HG03469 (cell line): ENCODE data around the gene CYP39A1.
A peak's percentile ranks its signal among the peaks of the same experiment; 100 is the strongest.
"Not testable (repeated sequence)": the region's sequence is repeated elsewhere in the genome, so short reads cannot be mapped to it uniquely, and the experiment has no call there.

Experiments used
- ATAC-seq: cut with Tn5 transposase; IDR thresholded peaks from one replicate; pipeline ENCODE4 v1.9.1; 2021; ENCODE audit warnings: mild to moderate bottlenecking, moderate library complexity, moderate number of reproducible peaks; ENCODE audit not compliant: unreplicated experiment

CYP39A1 gene

DNA sequence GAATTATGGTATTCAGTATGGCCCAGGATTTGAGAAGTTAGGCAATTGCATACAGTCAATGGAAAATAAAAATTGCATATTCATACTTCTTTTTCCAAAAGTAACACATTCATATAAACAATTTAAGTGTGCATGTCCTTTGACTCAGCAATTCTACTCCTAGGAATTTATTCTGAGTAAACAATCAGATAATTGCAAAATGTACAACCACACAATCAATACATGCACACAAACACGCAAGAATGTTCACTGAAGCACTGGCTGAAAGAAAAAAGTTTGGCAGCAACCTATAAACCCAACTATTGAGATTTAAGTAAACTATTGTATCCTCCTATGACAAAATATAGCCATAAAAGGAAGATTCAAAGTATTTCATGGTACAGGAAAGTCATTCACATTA is 1.6 kb downstream of the CYP39A1 start:
- no peak for ATAC-seq

- no peak for ATAC-seq
Measured at GRCh38 chr6:46648869-46649492, 3.6 kb downstream of the CYP39A1 start.

GRCh38 chr6:46648108-46648507 is 4.5 kb downstream of the CYP39A1 start:
- ATAC-seq, result not testable (repeated sequence)

- no peak for ATAC-seq
Measured at GRCh38 chr6:46645265-46645664, 7.4 kb downstream of the CYP39A1 start.

- ATAC-seq, result no peak
Measured at GRCh38 chr6:46642928-46643751, 9.5 kb downstream of the CYP39A1 start.

- ATAC-seq, result no peak
Measured at GRCh38 chr6:46638650-46639049, 14.0 kb downstream of the CYP39A1 start.

- no peak for ATAC-seq
Measured at GRCh38 chr6:46637933-46638332, 14.7 kb downstream of the CYP39A1 start.

- ATAC-seq, result no peak
Measured at GRCh38 chr6:46637145-46637544, 15.5 kb downstream of the CYP39A1 start.

DNA sequence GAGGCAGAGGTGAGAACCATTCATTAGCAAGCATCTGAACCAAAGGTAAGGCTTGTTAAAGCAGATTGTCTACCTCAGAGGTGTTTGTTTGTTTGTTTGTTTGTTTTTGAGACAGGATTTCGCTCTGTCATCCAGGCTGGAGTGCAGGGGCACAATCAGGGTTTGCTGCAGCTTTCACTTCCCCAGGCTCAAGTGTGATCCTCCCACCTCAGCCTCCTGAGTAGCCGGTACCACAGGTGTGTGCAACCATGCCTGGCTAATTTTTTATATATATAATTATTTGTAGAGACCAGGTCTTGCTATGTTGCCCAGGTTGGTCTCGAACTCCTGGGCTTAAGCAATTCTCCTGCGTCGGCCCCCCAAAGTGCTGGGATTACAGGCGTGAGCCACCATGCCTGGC is 17.2 kb downstream of the CYP39A1 start:
- ATAC-seq, result no peak

GRCh38 chr6:46632053-46632452 is 20.6 kb downstream of the CYP39A1 start:
- no peak for ATAC-seq

DNA sequence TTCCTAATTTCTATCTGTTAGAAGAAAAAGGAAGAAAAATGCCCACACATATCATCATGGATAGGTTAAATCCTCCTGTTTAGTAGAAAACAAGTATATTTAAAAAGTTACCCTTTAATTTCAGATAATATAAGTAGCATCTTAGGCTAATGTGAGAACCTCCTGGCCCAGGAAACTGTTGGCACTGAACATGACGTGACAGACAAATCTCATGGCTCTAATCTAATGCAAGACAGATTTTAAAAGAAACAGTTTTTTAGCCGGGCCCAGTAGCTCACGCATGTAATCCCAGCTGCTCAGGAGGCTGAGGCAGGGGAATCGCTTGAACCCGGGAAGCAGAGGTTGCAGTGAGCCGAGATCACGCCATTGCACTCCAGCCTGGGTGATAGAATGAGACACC is 22.9 kb downstream of the CYP39A1 start:
- no peak for ATAC-seq

- ATAC-seq, result no peak
Measured at GRCh38 chr6:46628976-46629375, 23.6 kb downstream of the CYP39A1 start.

DNA sequence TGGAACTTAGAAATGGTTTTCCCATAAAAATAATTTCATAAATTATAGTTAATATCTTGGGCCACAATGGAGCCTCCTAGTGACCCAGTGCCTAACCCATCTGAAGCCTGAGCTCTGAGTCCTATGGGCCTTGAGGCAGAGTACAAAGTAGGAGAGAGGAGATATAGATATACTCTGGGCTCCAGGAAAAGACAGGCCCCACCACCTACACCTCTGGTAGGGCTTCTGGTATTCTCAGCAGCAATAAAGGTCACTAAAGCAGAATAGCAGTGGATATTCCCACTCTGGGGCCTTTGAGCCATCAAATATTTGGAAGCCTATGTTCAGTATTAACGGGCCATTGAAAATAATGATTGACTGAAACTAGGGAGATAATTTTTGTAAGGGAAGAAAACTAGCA is 24.1 kb downstream of the CYP39A1 start:
- ATAC-seq, result no peak

- ATAC-seq, result no peak
Measured at GRCh38 chr6:46626976-46627375, 25.6 kb downstream of the CYP39A1 start.

- ATAC-seq, result peak; percentile 69
Measured at GRCh38 chr6:46626228-46626909, 26.2 kb downstream of the CYP39A1 start.

GRCh38 chr6:46618726-46619125 is 33.9 kb downstream of the CYP39A1 start:
- ATAC-seq, result no peak

- no peak for ATAC-seq
Measured at GRCh38 chr6:46612645-46613044, 40.0 kb downstream of the CYP39A1 start.

GRCh38 chr6:46610862-46611553 is 41.6 kb downstream of the CYP39A1 start:
- no peak for ATAC-seq

GRCh38 chr6:46606338-46606737 is 46.3 kb downstream of the CYP39A1 start:
- no peak for ATAC-seq

DNA sequence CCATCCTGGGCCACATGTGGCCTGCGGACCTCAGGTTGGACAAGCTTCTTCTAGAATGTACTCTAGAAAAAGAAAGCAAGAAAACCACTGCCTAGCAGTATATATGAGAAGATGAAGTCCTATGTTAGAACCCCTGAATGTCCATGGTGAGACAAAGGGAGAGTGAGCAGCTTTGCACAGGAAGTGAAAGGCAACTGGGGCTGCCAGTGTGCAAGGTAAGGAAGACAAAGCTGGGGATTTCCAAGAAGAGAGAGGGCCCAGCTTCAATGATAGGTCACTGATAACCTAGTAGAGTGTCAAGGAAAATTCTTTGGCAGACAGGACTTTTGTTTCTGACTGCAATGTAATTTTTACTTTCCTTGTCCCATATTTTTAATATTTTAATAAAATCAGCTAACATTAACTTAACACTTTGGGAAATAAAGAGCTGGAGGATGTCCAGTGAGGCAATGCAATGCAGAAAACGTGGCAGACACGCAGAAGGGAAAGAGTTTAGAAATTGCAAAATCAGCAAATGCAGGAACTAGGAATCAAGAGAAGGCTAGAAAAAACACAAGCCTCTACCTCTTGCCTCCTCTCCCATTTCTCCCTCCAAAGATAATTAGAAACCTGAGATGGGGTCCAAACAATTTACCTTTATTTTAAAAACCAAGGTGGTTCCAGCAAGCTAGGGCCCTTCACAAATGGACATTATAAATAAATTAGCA is 47.4 kb downstream of the CYP39A1 start:
- peak; percentile 78 for ATAC-seq

- ATAC-seq, result no peak
Measured at GRCh38 chr6:46598215-46598614, 54.4 kb downstream of the CYP39A1 start.
